ES-I3 (cell line): Measurements from ENCODE around the gene RBMS1.

ENCODE experiments used
- H3K36me3 ChIP-seq: 2 replicates; pipeline ENCODE4 v1.6.1; 2013; ENCODE audit warnings: mild to moderate bottlenecking, low read length, control low read depth, moderate library complexity; ENCODE audit not compliant: insufficient read depth
- H3K4me1 ChIP-seq: 2 replicates; pipeline ENCODE4 v1.6.1; 2013; ENCODE audit warnings: mild to moderate bottlenecking, control low read depth, low read length; ENCODE audit not compliant: insufficient read depth
- H3K9ac ChIP-seq: 2 replicates; pipeline ENCODE4 v1.6.1; 2013; ENCODE audit warnings: low read depth, mild to moderate bottlenecking, low read length, moderate library complexity
- H3K9me3 ChIP-seq: 2 replicates; pipeline ENCODE4 v1.6.1; 2013; ENCODE audit warnings: mild to moderate bottlenecking, low read length, moderate library complexity; ENCODE audit not compliant: control insufficient read depth, insufficient read depth

The RBMS1 gene

DNA sequence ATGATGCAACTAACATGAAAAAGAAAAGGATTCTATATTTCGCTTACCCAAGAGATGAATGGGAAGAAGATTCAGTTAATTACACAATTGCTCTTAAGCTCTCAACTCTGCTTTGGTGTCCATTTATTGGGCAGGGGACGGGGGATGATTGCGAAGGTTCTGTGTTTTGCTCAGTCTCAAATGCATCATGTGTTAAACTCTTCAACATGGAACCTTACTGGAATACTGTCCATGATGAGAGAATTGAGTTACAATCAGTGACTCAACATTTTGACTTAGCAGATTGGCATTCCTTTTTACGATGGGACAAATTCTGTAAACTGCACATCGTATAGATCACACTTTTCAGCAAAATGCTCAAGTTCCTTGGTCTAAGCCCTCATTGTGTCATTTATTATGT is 135.6 kb downstream of the RBMS1 start:
- Histone ChIP-seq H3K36me3 (no peaks in the 10 kb centered on the region), H3K4me1 (peaks cover 7% of the 10 kb centered on the region), H3K9me3 (peaks cover 3% of the 10 kb centered on the region; the same call in 1 of the 2 replicates), H3K9ac (no peak overlapping the region)

DNA sequence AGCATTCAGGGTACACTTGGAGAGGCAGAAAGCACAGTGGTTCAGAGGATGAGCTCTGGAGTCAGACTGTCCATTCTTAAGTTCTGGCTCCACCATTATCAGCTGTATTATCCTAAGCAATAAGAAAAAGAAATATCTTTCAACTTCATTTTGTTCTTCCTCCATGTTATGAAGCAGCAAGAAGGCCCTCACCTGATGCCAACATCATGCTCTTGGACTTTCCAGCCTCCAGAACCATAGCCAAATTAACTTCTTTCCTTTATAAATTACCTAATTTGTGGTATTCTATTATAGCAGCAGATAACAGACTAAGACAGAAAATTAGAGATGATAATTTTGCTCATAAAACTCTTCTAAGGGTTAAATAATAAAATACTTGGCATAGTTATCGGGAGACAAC is 137.1 kb downstream of the RBMS1 start:
- Histone ChIP-seq H3K4me1 (peaks cover 7% of the 10 kb centered on the region), H3K9ac (no peak overlapping the region), H3K9me3 (peaks cover 3% of the 10 kb centered on the region; the same call in 1 of the 2 replicates), H3K36me3 (no peaks in the 10 kb centered on the region)

DNA sequence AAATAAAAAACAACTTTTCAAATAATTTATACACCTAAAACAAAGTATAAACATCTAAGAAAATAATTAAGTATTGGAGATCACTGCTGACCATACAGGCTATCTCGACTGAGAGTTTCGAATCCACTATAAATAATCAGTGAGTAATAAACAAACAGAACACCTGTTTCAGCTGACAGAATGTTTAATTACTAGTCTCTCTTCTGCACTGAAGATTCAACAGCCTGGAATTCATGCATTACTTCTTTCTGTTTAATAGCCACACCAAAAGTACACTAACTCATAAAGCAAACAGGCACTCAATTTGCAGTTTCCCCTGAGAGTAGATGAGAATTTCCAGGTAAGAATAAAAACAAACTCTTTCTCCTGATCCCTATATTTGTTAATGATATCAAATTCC is 138.5 kb downstream of the RBMS1 start:
- peaks cover 3% of the 10 kb centered on the region; the same call in 1 of the 2 replicates for H3K9me3 ChIP-seq
- no peak overlapping the region for H3K9ac ChIP-seq
- peaks cover 2% of the 10 kb centered on the region; the same call in 1 of the 2 replicates for H3K4me1 ChIP-seq
- no peaks in the 10 kb centered on the region for H3K36me3 ChIP-seq

DNA sequence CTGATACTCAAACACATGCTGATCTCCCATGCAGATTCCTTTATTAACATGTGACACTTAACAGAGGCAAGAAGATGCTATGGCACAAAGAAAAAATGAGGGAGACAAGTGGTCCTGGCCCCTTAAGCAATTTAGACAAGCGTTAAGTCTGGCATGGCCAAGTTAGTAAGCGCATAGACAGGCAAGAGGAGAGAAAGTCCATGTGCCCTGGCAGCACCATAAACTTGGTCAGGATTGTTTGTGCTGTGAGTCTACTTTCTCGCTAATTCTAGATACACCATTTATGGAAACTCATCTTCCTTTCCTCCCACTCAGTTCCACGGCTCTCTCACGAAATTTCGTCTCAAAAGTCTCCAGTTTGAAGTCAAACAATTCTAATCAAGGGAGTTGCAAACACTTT is 138.9 kb downstream of the RBMS1 start:
- Histone ChIP-seq H3K9me3 (peaks cover 3% of the 10 kb centered on the region; the same call in 1 of the 2 replicates), H3K9ac (no peak overlapping the region), H3K4me1 (peaks cover 2% of the 10 kb centered on the region; the same call in 1 of the 2 replicates), H3K36me3 (no peaks in the 10 kb centered on the region)

DNA sequence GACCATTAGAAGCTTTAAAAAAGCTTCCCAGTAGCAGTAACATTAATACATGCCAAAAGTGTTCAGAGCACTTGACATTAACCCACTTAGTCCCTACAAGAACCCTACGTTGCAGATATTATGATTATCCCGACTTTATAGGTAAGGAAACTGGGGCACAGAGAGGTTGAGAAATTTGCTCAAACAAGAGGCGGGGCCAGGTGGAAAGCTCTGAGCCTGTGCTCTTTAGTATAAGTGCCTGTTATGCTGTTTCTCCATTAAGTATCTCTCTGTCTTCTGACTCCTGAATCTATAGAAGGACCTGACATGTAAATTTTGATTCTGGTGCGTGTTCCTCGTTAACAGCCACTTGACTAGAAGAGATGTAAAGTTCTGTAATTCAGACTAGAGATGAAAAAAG is 139.8 kb downstream of the RBMS1 start:
- Histone ChIP-seq H3K9me3 (peaks cover 3% of the 10 kb centered on the region; the same call in 1 of the 2 replicates), H3K36me3 (no peaks in the 10 kb centered on the region), H3K9ac (no peak overlapping the region), H3K4me1 (no peaks in the 10 kb centered on the region)

DNA sequence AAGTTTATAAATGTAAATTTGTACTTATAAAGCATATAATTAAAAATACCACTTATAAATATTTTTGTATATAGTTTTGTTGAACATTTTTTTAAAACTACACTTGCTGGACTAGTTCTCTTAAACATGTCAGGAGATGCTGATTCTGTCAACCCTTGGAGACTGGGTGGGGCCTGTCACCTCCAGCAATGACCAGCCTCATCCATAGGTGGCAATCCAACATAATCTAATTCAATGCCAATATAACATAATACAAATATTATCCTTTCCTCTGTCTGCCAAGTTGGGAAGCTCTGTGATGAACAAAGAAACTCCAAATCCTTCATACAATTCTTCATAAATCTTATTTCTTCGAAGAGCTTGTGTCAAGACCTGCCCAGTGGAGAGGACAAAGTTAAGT is 140.4 kb downstream of the RBMS1 start:
- Histone ChIP-seq H3K9me3 (peaks cover 3% of the 10 kb centered on the region; the same call in 1 of the 2 replicates), H3K4me1 (no peaks in the 10 kb centered on the region), H3K36me3 (no peaks in the 10 kb centered on the region), H3K9ac (no peak overlapping the region)

DNA sequence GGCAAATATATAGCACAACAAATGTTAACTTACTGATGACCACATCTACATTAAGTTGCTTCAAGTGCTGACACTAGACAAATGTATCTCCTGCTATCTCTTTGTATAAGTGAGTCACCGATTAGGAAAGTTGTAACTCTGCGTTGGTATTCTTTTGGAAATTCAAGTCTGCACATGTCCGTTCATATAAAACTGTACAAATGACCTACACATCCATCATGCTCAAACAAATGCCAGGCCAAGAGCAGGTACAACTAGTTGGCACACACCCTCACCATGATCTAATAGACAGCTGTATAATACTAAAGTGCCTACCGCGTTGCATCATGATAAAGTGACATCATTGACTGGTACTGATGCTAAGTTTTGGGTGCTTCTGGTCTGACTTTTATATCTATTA is 141.1 kb downstream of the RBMS1 start:
- Histone ChIP-seq H3K4me1 (no peaks in the 10 kb centered on the region), H3K36me3 (no peaks in the 10 kb centered on the region), H3K9ac (no peak overlapping the region), H3K9me3 (peaks cover 3% of the 10 kb centered on the region; the same call in 1 of the 2 replicates)

DNA sequence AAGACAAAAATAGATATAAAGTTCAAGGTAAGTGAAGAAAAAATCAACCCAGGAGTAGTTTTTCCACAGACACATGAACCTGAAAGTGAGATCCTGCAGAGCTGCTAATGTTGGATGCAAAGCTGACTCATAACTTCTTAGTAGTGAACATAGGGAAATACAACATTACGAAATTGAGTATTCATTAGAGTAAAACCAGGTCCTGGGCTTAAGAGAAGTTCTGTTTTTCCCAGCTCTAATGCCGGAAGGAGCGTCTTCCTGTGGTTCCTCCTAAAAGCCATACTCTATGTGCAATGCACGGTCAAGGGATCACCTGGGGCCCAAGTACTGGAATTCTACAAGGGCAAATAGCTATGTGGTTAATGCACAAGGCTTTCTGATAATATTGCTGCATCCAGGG is 141.7 kb downstream of the RBMS1 start:
- no peaks in the 10 kb centered on the region for H3K4me1 ChIP-seq

DNA sequence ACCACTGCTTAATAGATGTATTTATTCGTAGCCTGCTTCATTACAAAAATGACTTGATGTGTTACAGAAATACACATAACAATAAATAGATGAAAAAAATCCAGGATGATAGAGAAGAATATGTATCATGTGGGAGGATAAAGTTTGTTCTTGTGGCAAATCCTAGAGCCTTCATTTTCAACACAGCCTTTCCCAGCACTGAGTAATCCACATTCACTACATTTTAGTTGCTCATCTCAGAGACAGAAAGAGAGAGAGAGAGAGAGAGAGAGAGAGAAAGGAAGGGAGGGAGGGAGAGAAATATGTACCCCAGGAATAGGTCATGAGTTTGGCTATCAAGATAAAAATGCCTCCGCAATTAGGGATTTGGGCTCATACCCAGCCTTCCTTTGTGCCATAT is 144.3 kb downstream of the RBMS1 start:
- H3K9me3 ChIP-seq = no peaks in the 10 kb centered on the region
- 0 out of 2 replicates have a peak, but pooled peaks cover 3% of the 10 kb centered on the region for H3K4me1 ChIP-seq
- no peak overlapping the region for H3K9ac ChIP-seq
- H3K36me3 ChIP-seq = no peaks in the 10 kb centered on the region

More for the DNA sequence above, 141.7 kb downstream of the RBMS1 start:
- Histone ChIP-seq H3K36me3 (no peaks in the 10 kb centered on the region), H3K9ac (no peak overlapping the region), H3K9me3 (peaks cover 3% of the 10 kb centered on the region; the same call in 1 of the 2 replicates)

DNA sequence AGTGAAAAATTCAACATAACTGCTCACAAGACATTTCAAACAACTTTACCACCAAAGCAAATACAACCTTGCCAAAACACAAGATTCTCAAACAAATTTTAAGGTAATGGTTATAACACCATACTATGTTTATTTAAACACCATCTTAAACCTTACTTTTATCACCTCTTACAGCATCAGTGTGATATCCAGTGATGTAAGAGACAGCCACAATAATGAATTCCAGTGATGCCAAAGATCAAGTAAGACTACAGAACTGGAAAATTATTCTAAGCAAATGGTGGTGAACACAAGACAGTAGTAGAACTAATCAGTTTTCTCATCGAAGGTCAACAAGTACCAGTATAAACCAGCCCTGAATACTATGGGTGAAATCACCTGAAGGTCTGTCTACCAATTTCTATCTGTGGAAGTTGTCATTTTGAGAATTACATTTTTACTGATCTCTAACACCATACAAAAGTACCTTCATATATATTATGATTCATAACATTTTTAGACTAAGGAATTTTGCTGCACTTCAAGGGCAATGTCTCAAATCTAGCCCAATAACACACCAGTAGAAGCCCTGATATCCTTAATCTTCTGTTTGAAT is 146.2 kb downstream of the RBMS1 start:
- Histone ChIP-seq H3K4me1 (0 out of 2 replicates have a peak, but pooled peaks cover 3% of the 10 kb centered on the region), H3K9ac (no peak overlapping the region), H3K36me3 (no peaks in the 10 kb centered on the region), H3K9me3 (no peaks in the 10 kb centered on the region)

DNA sequence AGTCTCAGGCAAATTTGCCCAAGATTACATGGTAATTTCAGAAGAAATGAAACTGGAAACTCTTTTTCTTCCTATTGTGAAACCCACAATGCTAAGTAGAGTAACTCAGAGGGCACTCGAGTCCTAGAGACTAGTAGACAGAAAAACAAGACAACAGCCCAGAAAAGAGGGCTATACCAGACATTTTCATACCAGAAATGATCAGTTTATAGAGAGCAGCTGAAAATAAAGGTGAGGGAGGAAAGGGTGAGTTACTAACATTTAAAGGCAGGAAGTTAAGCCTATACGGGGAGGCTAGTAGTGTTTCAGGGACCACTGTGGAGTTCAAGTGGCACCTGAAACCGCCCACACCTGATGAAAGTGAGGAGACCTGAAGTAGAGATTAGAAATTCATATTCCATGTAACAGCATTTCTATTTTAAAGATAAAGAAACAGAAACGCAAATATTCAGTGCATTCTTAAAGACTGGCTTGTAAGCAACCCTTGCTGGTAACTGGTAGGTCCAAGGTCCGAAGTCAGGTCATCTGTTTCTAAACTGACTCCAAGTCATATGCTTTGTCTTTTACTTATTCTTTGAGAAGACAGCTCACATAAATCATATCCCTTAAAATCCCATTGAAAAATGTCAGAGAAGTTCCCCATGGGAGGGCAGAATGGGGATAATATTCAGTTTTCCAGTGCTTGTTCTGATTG is 148.4 kb downstream of the RBMS1 start:
- no peak overlapping the region for H3K9ac ChIP-seq
- no peaks in the 10 kb centered on the region for H3K36me3 ChIP-seq
- no peaks in the 10 kb centered on the region for H3K9me3 ChIP-seq
- H3K4me1 ChIP-seq = 0 out of 2 replicates have a peak, but pooled peaks cover 3% of the 10 kb centered on the region

DNA sequence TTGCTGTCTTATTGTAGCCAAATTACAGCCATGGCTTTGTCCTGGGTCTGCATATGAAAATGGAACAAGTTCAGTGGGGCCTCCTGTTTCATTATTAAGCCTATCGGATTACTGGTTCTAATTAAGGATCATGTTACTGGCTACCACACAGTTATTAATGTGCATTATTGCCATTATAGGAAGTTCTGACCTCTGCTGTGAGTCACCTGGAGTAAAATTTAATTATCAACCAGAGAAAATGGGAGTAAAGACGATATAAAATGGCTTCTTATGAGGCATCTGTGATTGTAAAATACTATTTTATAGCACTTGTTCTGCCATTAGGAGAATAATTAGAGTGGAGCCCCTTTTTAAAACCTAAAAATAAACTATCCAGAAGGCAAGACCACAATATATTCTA is 150.2 kb downstream of the RBMS1 start:
- Histone ChIP-seq H3K9ac (no peak overlapping the region), H3K4me1 (0 out of 2 replicates have a peak, but pooled peaks cover 3% of the 10 kb centered on the region), H3K36me3 (no peaks in the 10 kb centered on the region), H3K9me3 (no peaks in the 10 kb centered on the region)

DNA sequence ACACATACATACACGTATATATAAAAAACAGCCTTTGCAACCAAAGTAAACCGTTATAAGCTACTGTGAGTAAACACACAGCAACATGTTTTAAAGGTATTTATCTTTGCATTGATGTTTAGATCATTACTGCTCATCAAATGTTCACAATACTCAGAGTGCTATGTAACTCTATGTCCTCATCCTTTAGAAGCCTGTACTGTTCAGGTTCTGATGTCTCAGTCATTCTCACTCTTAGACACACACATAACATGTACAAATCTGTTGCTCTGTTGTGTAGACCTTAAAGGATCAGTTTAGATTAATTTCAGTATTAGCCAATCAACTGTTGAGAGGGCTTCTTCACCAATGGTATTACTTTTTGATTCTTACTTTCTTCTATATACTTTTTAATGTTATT is 153.9 kb downstream of the RBMS1 start:
- H3K4me1 ChIP-seq = no peaks in the 10 kb centered on the region
- no peaks in the 10 kb centered on the region for H3K36me3 ChIP-seq
- no peaks in the 10 kb centered on the region for H3K9me3 ChIP-seq
- no peak overlapping the region for H3K9ac ChIP-seq

DNA sequence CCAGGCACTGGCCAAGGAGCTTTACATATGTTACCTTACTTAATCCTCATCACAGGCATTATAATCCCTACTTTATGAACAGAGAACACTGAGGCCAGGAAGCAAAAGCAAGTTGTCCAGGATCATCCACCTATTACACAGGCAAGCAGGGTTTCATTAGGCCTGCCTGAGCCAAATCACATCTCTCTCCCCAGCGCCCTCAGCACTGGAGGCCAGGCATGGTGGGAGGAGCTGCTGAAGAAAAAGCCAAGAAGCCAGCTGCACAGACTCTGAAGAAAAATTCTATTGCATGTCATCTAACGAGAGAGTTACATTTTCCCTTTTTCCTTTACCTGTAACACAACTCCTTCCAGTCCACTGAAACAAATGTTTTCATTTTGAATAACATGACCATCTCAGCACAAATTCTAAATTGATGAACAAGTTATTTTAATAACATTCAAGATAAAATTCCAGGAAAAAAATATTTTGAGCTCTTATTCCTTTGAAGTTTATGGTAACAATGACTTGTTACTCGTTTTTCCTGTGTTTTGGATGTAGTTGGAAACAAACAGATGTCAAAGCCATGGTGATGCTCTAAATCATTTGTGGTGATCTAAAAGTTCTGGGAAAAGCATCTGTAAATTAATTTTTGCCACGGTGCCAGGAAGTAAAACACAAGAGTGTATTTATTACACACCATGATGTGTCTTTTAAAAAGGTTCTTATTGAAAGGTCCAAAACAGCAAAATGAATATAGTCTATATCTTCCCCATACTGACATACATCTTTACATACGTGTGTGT is 154.5 kb downstream of the RBMS1 start:
- Histone ChIP-seq H3K36me3 (no peaks in the 10 kb centered on the region), H3K9me3 (no peaks in the 10 kb centered on the region), H3K9ac (no peak overlapping the region), H3K4me1 (no peaks in the 10 kb centered on the region)
